DMS 273 (cell line): ENCODE data around the gene NXPH2.

ENCODE experiments used
- DNase-seq: peaks from one replicate; lab custom pipeline; 2025; ENCODE audit not compliant: unreplicated experiment; lab: John Stamatoyannopoulos, UW

The NXPH2 gene

GRCh38 chr2:138779781-138780445 lies at the start of gene NXPH2:
Gene NXPH2, minus strand, starts transcription at chr2:138780390. Its CDS starts 149 bp downstream, at chr2:138780241.
- peak; percentile 82 for DNase-seq

GRCh38 chr2:138829326-138829919 lies 49.2 kb upstream of the NXPH2 start:
- DNase-seq, result peak; percentile 77

- peak; percentile 83 for DNase-seq
Observed at GRCh38 chr2:138827426-138828054, 47.4 kb upstream of the NXPH2 start.

GRCh38 chr2:138823666-138824065 lies 43.5 kb upstream of the NXPH2 start:
- no peak for DNase-seq

- no peak for DNase-seq
Observed at GRCh38 chr2:138819964-138820363, 39.8 kb upstream of the NXPH2 start.

GRCh38 chr2:138818556-138818955 lies 38.4 kb upstream of the NXPH2 start:
- DNase-seq, result peak; percentile 87

- peak; percentile 48 for DNase-seq
Observed at GRCh38 chr2:138814123-138814898, 34.1 kb upstream of the NXPH2 start.

GRCh38 chr2:138811431-138811830 lies 31.2 kb upstream of the NXPH2 start:
- DNase-seq, result no peak

- DNase-seq, result no peak
Observed at GRCh38 chr2:138794724-138795123, 14.5 kb upstream of the NXPH2 start.

- peak; percentile 78 for DNase-seq
Observed at GRCh38 chr2:138787053-138787666, 7.0 kb upstream of the NXPH2 start.

- DNase-seq, result peak; percentile 70
Observed at GRCh38 chr2:138782383-138782782, 2.2 kb upstream of the NXPH2 start.

- no peak for DNase-seq
Observed at GRCh38 chr2:138780908-138781307, 718 bp upstream of the NXPH2 start.

GRCh38 chr2:138780446-138780880 lies 273 bp upstream of the NXPH2 start:
- DNase-seq, result peak; percentile 74

GRCh38 chr2:138779406-138779780 lies 797 bp downstream of the NXPH2 start:
- peak; percentile 64 for DNase-seq

GRCh38 chr2:138777996-138778395 lies 2.2 kb downstream of the NXPH2 start:
- DNase-seq, result peak; percentile 32

- no peak for DNase-seq
Observed at GRCh38 chr2:138775736-138776135, 4.5 kb downstream of the NXPH2 start.

GRCh38 chr2:138771534-138771933 lies 8.7 kb downstream of the NXPH2 start:
- peak; percentile 20 for DNase-seq

- no peak for DNase-seq
Observed at GRCh38 chr2:138767101-138767500, 13.1 kb downstream of the NXPH2 start.

GRCh38 chr2:138766464-138766863 lies 13.7 kb downstream of the NXPH2 start:
- no peak for DNase-seq

- DNase-seq, result no peak
Observed at GRCh38 chr2:138763971-138764370, 16.2 kb downstream of the NXPH2 start.

- DNase-seq, result no peak
Observed at GRCh38 chr2:138762533-138762932, 17.7 kb downstream of the NXPH2 start.
